Measurements from ENCODE around the gene PRPF6.

DNA sequence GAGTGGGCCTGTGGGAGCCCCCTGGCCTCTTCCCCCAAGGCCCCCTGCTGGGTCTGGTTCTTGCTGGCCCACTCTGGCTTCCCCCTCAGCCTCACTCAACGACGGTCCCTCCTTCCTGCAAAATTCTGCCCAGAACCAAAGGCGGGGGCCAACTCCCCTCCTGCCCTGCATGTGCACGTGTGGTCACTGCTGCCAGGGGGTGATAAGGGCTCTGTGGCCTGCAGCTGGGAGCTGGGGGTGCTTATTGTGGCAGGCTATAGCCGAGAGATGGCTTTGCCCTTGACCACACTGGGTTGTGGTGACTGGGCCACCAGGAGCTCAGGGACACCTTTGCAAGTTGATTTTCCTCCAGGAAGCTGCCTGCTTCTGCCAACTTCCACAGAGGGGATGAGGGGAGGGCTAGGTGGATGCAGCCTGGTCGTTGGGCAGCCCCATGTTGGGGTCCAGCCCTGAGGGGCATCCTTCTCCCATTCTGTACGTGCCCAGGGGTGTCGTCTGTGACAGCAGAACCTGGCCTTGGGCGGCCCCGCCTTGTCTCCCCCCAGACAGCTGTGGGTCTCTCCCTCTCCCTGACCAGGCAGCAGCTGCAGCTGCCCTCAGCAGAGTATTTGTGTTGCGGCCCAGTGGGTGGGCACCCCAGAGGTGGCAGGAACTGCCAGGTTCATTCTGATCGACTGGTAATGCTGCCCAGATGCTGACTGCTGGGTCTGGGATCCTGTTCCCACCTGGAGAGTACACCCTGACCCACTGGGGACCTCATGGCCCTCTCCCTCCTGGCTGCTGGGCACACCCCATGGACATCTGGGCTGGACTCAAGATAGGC is 87.7 kb downstream of the PRPF6 start:
- no peak for TF ChIP-seq GATA2 (IDR thresholded peaks at IDR 0.05; ENCODE audit: low read depth, low read length)
- TF ChIP-seq GATA3 (IDR thresholded peaks at IDR 0.05; ENCODE audit: low read depth, low read length): no peak
